Cardiac fibroblast (primary cell): Measurements from ENCODE around the gene GMNN.
"Not testable (repeated sequence)": the region's sequence is repeated elsewhere in the genome, so short reads cannot be mapped to it uniquely, and the experiment has no call there.

Experiments
- DNase-seq, 2 donors: peaks; one replicate each; pipeline versions ENCODE4 v3.0.0 to v3.0.0-alpha.2; 2010; ENCODE audit warnings: low read depth in 2 of 2
- H3K4me3 ChIP-seq, 2 donors: replicated peaks in 1 of 2; 1 replicate in 1 of 2; 2 replicates in 1 of 2; pipeline ENCODE4 v1.5.1; 2011; ENCODE audit warnings: low read depth in 2 of 2, low read length in 2 of 2, mild to moderate bottlenecking in 2 of 2, moderate library complexity in 1 of 2
- TF ChIP-seq, protein P1 (sequence below): IDR thresholded peaks from one replicate; pipeline ENCODE4 v1.5.1; 2011; ENCODE audit warnings: low read depth, mild to moderate bottlenecking, low read length, inconsistent platforms

Gene GMNN

DNA sequence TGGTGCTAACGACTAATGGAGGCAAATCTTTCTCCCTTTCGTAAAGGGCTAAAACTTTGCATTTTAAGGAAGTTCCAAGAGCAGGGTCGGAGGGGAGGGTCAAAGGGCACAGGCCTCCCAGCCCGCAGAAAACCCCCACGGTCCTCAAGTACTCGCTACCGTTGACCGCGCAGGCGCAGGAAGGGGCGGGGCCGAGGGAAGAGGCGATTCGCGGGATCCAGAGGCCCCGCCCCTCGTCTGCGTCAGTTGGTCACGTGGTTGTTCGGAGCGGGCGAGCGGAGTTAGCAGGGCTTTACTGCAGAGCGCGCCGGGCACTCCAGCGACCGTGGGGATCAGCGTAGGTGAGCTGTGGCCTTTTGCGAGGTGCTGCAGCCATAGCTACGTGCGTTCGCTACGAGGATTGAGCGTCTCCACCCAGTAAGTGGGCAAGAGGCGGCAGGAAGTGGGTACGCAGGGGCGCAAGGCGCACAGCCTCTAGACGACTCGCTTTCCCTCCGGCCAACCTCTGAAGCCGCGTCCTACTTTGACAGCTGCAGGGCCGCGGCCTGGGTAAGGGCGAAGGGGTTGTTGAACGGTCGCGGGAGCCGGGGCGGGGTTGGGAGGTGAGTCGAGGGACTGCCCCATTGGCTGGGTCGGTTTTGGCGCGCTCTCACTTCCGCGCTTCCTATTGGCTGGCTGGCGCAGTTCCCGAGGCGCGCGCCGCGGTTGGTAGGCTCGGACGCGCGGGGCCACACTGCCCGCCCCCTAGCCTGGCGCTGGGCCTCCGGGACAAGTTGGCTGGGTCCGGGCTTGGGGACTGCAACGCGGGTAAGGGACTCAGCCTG, at the start of gene GMNN:
TSS of gene GMNN (plus strand) at position 242 of the 824 bp plus-strand sequence. CDS start 2,310 bp downstream, outside the sequence.
- TF ChIP-seq, protein P1, sequence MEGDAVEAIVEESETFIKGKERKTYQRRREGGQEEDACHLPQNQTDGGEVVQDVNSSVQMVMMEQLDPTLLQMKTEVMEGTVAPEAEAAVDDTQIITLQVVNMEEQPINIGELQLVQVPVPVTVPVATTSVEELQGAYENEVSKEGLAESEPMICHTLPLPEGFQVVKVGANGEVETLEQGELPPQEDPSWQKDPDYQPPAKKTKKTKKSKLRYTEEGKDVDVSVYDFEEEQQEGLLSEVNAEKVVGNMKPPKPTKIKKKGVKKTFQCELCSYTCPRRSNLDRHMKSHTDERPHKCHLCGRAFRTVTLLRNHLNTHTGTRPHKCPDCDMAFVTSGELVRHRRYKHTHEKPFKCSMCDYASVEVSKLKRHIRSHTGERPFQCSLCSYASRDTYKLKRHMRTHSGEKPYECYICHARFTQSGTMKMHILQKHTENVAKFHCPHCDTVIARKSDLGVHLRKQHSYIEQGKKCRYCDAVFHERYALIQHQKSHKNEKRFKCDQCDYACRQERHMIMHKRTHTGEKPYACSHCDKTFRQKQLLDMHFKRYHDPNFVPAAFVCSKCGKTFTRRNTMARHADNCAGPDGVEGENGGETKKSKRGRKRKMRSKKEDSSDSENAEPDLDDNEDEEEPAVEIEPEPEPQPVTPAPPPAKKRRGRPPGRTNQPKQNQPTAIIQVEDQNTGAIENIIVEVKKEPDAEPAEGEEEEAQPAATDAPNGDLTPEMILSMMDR = no peak
- H3K4me3 ChIP-seq = peak within 1 kb of the TSS; percentile 84 to 100
- peak; percentile 95 for DNase-seq

DNA sequence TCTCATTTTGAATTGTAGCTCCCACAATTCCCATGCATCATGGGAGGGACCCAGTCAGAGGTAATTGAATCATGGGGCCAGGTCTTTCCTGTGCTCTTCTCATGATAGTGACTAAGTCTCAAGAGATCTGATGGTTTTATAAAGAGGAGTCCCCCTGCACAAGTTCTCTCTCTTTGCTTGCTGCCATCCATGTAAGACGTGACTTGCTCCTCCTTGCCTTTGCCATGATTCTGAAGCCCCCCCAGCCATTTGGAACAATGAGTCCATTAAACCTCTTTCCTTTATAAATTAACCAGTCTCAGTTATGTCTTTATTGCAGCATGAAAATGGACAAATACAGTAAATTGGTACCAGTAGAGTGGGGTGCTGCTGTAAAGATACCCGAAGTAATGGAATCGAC, 44.1 kb upstream of the GMNN start:
- DNase-seq, H3K4me3 ChIP-seq: not testable (repeated sequence)

DNA sequence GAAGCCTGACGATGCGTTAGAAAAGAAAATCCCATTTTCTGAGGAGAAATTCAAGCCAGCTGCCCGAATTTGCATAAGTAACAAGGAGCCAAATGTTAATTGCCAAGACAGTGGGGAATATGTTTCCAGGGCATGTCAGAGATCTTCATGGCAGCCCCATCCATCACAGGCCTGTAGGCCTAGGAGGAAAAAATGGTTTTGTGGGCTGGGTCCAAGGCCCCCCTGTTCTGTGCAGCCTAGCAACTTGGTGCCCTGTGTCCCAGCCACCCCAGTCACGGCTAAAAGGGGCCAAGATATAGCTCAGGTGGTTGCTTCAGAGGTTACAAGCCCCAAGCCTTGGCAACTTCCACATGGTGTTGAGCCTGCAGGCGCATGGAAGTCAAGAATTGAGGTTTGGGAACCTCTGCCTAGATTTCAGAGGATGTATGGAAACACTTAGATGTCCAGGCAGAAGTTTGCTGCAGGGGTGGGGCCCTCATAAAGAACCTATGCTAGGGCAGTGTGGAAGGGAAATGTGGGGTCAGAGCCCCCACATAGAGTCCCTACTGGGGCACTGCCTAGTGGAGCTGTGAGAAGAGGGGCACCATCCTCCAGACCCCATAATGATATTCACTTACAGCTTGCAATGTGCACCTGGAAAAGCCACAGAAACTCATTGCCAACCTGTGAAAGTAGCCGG, 43.1 kb upstream of the GMNN start:
- not testable (repeated sequence) for H3K4me3 ChIP-seq, DNase-seq

DNA sequence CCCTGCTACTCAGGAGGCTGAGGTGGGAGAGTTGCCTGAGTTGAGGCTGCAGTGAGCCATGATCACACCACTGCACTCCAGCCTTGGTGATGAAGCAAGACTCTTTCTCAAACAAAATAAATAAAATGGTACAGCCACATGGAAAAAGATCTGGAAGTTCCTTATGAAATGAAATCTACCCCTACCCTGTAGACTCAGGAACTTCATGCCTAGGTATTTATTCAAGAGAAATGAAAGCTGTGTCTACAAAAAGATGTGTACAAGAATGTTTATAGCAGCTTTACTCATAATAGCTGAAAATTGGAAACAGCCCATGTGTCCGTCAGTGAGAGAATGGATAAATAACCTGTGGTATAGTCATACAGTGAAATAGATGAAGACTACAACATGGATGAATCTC, 40.6 kb upstream of the GMNN start:
- TF ChIP-seq, protein P1 = no peak
- no peak for DNase-seq

DNA sequence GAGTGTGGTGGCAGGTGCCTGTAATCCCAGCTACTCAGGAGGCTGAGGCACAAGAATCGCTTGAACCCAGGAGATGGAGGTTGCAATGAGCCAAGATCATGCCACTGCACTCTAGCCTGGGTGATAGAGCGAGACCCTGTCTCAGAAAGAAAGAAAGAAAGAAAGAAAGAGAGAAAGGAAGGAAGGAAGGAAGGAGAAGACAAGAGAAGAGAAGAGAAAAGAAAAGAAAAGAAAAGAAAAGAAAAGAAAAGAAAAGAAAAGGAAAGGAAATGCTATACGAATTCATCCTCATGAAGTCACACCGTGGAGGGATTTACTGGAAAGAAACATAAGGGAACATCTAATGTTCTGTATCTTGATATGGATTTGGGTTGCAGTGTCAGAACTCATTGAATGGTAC, 40.0 kb upstream of the GMNN start:
- not testable (repeated sequence) for DNase-seq, H3K4me3 ChIP-seq

More for the DNA sequence above, 40.6 kb upstream of the GMNN start:
- no peak overlapping the region for H3K4me3 ChIP-seq

DNA sequence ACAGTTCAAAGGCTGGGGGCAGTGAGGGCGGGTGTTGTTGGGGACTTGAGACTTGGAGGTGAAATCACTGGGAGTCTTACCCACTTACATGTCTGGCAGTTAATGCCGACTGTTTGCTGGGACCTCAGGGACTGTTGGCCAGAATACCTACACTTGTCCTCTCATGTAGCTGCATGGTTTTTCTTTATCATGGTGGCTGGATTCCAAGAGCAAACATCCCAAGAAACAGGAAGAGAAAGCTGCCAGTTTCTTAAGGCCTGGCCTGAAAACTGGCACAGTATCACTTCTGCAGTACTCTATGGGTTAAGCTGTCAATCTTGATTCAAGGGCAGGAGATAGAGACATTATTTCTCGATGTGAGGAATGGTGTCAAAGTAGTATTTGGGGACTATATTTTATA, 36.0 kb upstream of the GMNN start:
- TF ChIP-seq, protein P1 = no peak
- H3K4me3 ChIP-seq = no peak overlapping the region
- DNase-seq = peak in 1 of 2 donors; percentile 56

DNA sequence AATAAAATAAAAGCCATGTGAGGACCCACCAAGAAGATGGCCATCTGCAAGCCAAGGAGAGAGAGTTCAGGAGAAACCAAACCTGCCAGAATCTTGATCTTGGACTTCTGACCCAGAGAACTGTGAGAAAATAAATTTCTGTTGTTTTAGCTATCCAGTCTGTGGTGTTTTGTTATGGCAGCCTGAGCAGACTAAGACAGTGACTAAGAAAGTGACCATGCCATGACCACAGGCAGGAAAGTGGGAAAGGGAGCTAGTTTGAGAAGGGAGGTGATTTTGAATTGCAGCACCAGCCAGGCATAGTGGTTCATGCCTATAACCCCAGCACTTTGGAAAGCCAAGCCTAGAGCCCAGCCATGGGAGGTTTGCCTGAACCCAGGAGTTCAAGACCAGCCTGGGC, 33.9 kb upstream of the GMNN start:
- TF ChIP-seq, protein P1 = no peak
- no peak overlapping the region for H3K4me3 ChIP-seq
- DNase-seq = peak in 1 of 2 donors; percentile 58

DNA sequence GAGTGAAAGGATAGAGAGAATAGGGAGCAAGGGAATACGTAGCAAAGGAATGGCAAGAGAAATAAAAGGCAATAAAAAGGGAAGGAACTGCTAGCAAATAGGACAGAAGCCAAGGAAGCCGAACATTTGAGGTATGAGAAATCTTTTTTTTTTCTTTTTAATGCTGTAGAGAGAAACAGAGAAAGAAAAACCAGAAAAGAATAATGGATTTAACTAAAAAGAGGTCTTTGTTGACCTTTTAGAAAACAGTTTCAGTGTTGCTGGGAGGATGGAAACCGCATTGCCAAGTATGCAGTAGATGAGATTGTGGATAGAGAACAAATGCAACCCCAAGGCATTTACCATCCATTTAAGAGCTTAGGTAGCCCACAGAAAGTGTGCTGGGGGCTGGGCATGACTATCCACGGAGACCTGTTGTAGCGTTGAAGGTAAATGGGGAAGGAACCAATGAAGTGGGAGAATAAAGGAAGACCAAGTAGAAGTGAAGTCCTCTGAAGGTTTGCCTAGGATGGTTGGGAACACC, 32.5 kb upstream of the GMNN start:
- H3K4me3 ChIP-seq = no peak overlapping the region
- TF ChIP-seq, protein P1 = no peak
- DNase-seq = no peak
